C4-2B (cell line): ENCODE results near the gene AKAIN1.

Source experiments
- CTCF ChIP-seq: fragments of 450-650 bp; conservative IDR thresholded peaks from 2 replicates; pipeline ENCODE4 v1.5.1; 2017; ENCODE audit warnings: mild to moderate bottlenecking
- ZFX ChIP-seq: fragments of 450-650 bp; IDR thresholded peaks from 2 replicates; pipeline ENCODE4 v1.6.1; 2017

- TF ChIP-seq CTCF (no peak), ZFX (no peak)
These were observed 92.8 kb downstream of the AKAIN1 start for GRCh38 chr18:5104246-5104645.
